PFSK-1 (cell line): Measurements from ENCODE around the gene TMEM86A.

ENCODE experiments used
- FOXP2 ChIP-seq: optimal IDR thresholded peaks from 2 replicates; pipeline ENCODE3; 2011; ENCODE audit warnings: borderline replicate concordance, control low read depth, inconsistent platforms; ENCODE audit not compliant: insufficient read depth; ENCODE audit errors: extremely low read length, extremely low read depth
- POLR2AphosphoS5 ChIP-seq: IDR thresholded peaks from 2 replicates; pipeline ENCODE4 v1.6.1; 2012; ENCODE audit warnings: low read depth, mild to moderate bottlenecking, control low read depth, low read length, moderate library complexity
- REST ChIP-seq, 2 experiments: IDR thresholded peaks; 2 replicates each; pipeline versions ENCODE4 v1.6.1 to v1.8.0; 2011 to 2012; ENCODE audit warnings: low read depth in 2 of 2, low read length in 2 of 2, control low read depth in 1 of 2, inconsistent platforms in 1 of 2, mild to moderate bottlenecking in 1 of 2, moderate library complexity in 1 of 2; ENCODE audit not compliant: insufficient read depth in 1 of 2
- SIN3A ChIP-seq: IDR thresholded peaks from 2 replicates; pipeline ENCODE4 v1.6.1; 2012; ENCODE audit warnings: mild to moderate bottlenecking, low read length, moderate library complexity, borderline replicate concordance; ENCODE audit not compliant: insufficient read depth
- TAF1 ChIP-seq: IDR thresholded peaks from 2 replicates; pipeline ENCODE4 v1.6.1; 2012; ENCODE audit warnings: low read length, control low read depth, borderline replicate concordance; ENCODE audit not compliant: insufficient read depth

Gene TMEM86A

GRCh38 chr11:18677560-18677959, 21.0 kb upstream of the TMEM86A start:
- TF ChIP-seq REST (IDR thresholded peaks at IDR 0.05; ENCODE audit: insufficient read depth in 1 of 2, low read depth in 2 of 2, low read length in 2 of 2) (no peak), POLR2AphosphoS5 (no peak), FOXP2 (no peak), SIN3A (no peak), TAF1 (no peak)

- TF ChIP-seq SIN3A (no peak), FOXP2 (no peak)
Observed at GRCh38 chr11:18682466-18682865, 16.1 kb upstream of the TMEM86A start.

GRCh38 chr11:18684267-18684666, 14.3 kb upstream of the TMEM86A start:
- TF ChIP-seq POLR2AphosphoS5 (no peak), TAF1 (no peak), FOXP2 (no peak), SIN3A (no peak), REST (IDR thresholded peaks at IDR 0.05; ENCODE audit: insufficient read depth in 1 of 2, low read depth in 2 of 2, low read length in 2 of 2) (no peak)

- TF ChIP-seq FOXP2, result no peak
- no peak for TF ChIP-seq REST (IDR thresholded peaks at IDR 0.05; ENCODE audit: insufficient read depth in 1 of 2, low read depth in 2 of 2, low read length in 2 of 2)
- no peak for TF ChIP-seq TAF1
- TF ChIP-seq SIN3A, result no peak
- TF ChIP-seq POLR2AphosphoS5, result no peak
Observed at GRCh38 chr11:18692941-18693760, 5.4 kb upstream of the TMEM86A start.

- TF ChIP-seq SIN3A (no peak), FOXP2 (no peak), POLR2AphosphoS5 (no peak), TAF1 (no peak), REST (IDR thresholded peaks at IDR 0.05; ENCODE audit: insufficient read depth in 1 of 2, low read depth in 2 of 2, low read length in 2 of 2) (no peak)
Observed at GRCh38 chr11:18696638-18697225, 1.8 kb upstream of the TMEM86A start.
